Dermis microvascular lymphatic vessel endothelial cell (primary cell): ENCODE data around the gene THAP5. TPM values are rescaled to one million over a fixed set of nuclear protein-coding genes. Genes with fewer than 3 reads are reported as not detected.
"Not testable (repeated sequence)": the region's sequence is repeated elsewhere in the genome, so short reads cannot be mapped to it uniquely, and the experiment has no call there.

Experiments
- DNase-seq, 2 donors: peaks; one replicate each; pipeline versions ENCODE4 v3.0.0 to v3.0.0-alpha.2; 2010; ENCODE audit warnings: low read depth in 2 of 2
- total RNA-seq: library from RNA; depleted of rRNA; stranded (reverse); fragments of >200 nt; gene quantifications from 2 replicates; pipeline ENCODE4 v1.2.1, GENCODE V29; 2014

Gene THAP5
- total RNA-seq, 1 donor from 2014 or later, result 9.0 TPM

GRCh38 chr7:108585843-108586242, 16.3 kb upstream of the THAP5 start:
- DNase-seq, result no peak

- no peak for DNase-seq
These were observed 14.7 kb upstream of the THAP5 start for GRCh38 chr7:108584211-108584610.

GRCh38 chr7:108581655-108582491, 12.4 kb upstream of the THAP5 start:
- DNase-seq, result no peak

GRCh38 chr7:108580298-108580697, 10.8 kb upstream of the THAP5 start:
- no peak for DNase-seq

GRCh38 chr7:108578937-108579336, 9.4 kb upstream of the THAP5 start:
- DNase-seq, result no peak

- no peak for DNase-seq
These were observed 6.6 kb upstream of the THAP5 start for GRCh38 chr7:108576116-108576515.

- DNase-seq, result no peak
These were observed 5.7 kb upstream of the THAP5 start for GRCh38 chr7:108575156-108575555.

GRCh38 chr7:108572480-108572879, 3.0 kb upstream of the THAP5 start:
- DNase-seq, result no peak

GRCh38 chr7:108570146-108570755, 745 bp upstream of the THAP5 start:
- peak in 1 of 2 donors; percentile 73 for DNase-seq

- no peak for DNase-seq
These were observed 615 bp downstream of the THAP5 start for GRCh38 chr7:108568801-108569380.

- DNase-seq, result no peak
These were observed 3.5 kb downstream of the THAP5 start for GRCh38 chr7:108565987-108566386.

GRCh38 chr7:108561047-108561619, 8.4 kb downstream of the THAP5 start:
- DNase-seq, result no peak

- DNase-seq, result no peak
These were observed 10.3 kb downstream of the THAP5 start for GRCh38 chr7:108559253-108559652.

- DNase-seq, result no peak
These were observed 11.9 kb downstream of the THAP5 start for GRCh38 chr7:108557617-108558016.

GRCh38 chr7:108557191-108557590, 12.3 kb downstream of the THAP5 start:
- no peak for DNase-seq

- not testable (repeated sequence) for DNase-seq
These were observed 12.8 kb downstream of the THAP5 start for GRCh38 chr7:108556665-108557064.

GRCh38 chr7:108548141-108548896, 21.2 kb downstream of the THAP5 start:
- not testable (repeated sequence) for DNase-seq

GRCh38 chr7:108541478-108541877, 28.0 kb downstream of the THAP5 start:
- DNase-seq, result no peak

- not testable (repeated sequence) for DNase-seq
These were observed 30.8 kb downstream of the THAP5 start for GRCh38 chr7:108538685-108539084.

- DNase-seq, result not testable (repeated sequence)
These were observed 31.3 kb downstream of the THAP5 start for GRCh38 chr7:108538236-108538635.

GRCh38 chr7:108537229-108537628, 32.3 kb downstream of the THAP5 start:
- no peak for DNase-seq

GRCh38 chr7:108535744-108536143, 33.8 kb downstream of the THAP5 start:
- no peak for DNase-seq
